Naive B cell (primary cell): ENCODE measurements around the gene SPTSSB. TPM values are rescaled to one million over a fixed set of nuclear protein-coding genes. Genes with fewer than 3 reads are reported as not detected.

Experiments used
- ATAC-seq, 2 donors: fragments of 150-1000 bp; cut with Tn5 transposase; 2 replicates each; pipeline ENCODE4 v1.10.0; 2021; ENCODE audit warnings: low read depth in 2 of 2, mild to moderate bottlenecking in 2 of 2, moderate library complexity in 2 of 2
- DNase-seq: peaks from one replicate; pipeline ENCODE4 v3.0.0; 2022
- H3K27ac Mint-ChIP-seq, 6 donors: one replicate each; pipeline ENCODE4 v1.8.0; 2020 to 2022; ENCODE audit warnings: mild to moderate bottlenecking in 6 of 6, mixed read lengths in 6 of 6, moderate library complexity in 5 of 6, inconsistent platforms in 2 of 6
- H3K27me3 Mint-ChIP-seq, 3 donors: one replicate each; pipeline ENCODE4 v1.8.0; 2021 to 2022; ENCODE audit warnings: mixed read lengths in 3 of 3, mild to moderate bottlenecking in 1 of 3
- H3K36me3 Mint-ChIP-seq, 2 donors: one replicate each; pipeline ENCODE4 v1.8.0; 2020 to 2022; ENCODE audit warnings: mixed read lengths in 2 of 2, inconsistent platforms in 1 of 2, mild to moderate bottlenecking in 1 of 2
- H3K4me1 Mint-ChIP-seq, 3 donors: one replicate each; pipeline ENCODE4 v1.8.0; 2020 to 2022; ENCODE audit warnings: mixed read lengths in 3 of 3, inconsistent platforms in 1 of 3, mild to moderate bottlenecking in 1 of 3, moderate library complexity in 1 of 3
- H3K4me3 Mint-ChIP-seq, 8 donors: one replicate each; pipeline ENCODE4 v1.8.0; 2020 to 2022; ENCODE audit warnings: mild to moderate bottlenecking in 8 of 8, mixed read lengths in 8 of 8, moderate library complexity in 8 of 8, inconsistent platforms in 2 of 8
- H3K9me3 Mint-ChIP-seq, 7 donors: one replicate each; pipeline ENCODE4 v1.8.0; 2020 to 2022; ENCODE audit warnings: mixed read lengths in 7 of 7, mild to moderate bottlenecking in 5 of 7, inconsistent platforms in 2 of 7, moderate library complexity in 1 of 7
- polyA plus RNA-seq, 6 donors: library from polyadenylated mRNA; unstranded; fragments of 300-500 nt; fragmentation: Illumina TruSeq; gene quantifications; one replicate each; pipeline ENCODE4 v1.2.3, GENCODE V29; 2021; ENCODE audit warnings: low read depth in 6 of 6

Gene SPTSSB
- polyA plus RNA-seq, 6 donors from 2014 or later: 0.23 TPM; not detected in 5

DNA sequence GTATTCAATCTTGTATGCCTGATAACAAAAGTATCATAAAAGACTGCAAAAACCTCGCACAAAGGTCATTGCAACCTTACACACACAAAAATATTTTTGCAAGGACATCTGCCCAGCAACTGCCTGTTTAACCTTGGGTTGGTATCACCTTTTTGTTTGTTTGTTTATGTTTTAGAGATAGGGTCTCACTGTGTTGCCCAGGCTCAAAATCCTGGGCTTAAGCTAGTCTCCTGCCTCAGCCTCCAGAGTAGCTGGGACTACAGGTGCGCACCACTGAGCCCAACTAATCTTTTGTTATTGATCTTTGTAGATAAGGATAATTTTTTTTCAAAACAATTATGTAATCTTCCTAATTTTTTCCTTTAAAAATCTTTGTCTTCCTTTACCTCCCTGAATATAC is 54.2 kb downstream of the SPTSSB start:
- peaks cover 26 to 35% (median 30%) of the 10 kb centered on the region in 3 donors for H3K27me3 Mint-ChIP-seq
- no peak overlapping the region for H3K27ac Mint-ChIP-seq
- peaks cover 5 to 9% of the 10 kb centered on the region in 2 donors for H3K36me3 Mint-ChIP-seq
- DNase-seq: no peak
- H3K4me3 Mint-ChIP-seq: no peak overlapping the region
- H3K9me3 Mint-ChIP-seq: peaks cover 9 to 30% (median 14%) of the 10 kb centered on the region in 7 donors
- no peaks in the 10 kb centered on the region for H3K4me1 Mint-ChIP-seq
- ATAC-seq: no peak

DNA sequence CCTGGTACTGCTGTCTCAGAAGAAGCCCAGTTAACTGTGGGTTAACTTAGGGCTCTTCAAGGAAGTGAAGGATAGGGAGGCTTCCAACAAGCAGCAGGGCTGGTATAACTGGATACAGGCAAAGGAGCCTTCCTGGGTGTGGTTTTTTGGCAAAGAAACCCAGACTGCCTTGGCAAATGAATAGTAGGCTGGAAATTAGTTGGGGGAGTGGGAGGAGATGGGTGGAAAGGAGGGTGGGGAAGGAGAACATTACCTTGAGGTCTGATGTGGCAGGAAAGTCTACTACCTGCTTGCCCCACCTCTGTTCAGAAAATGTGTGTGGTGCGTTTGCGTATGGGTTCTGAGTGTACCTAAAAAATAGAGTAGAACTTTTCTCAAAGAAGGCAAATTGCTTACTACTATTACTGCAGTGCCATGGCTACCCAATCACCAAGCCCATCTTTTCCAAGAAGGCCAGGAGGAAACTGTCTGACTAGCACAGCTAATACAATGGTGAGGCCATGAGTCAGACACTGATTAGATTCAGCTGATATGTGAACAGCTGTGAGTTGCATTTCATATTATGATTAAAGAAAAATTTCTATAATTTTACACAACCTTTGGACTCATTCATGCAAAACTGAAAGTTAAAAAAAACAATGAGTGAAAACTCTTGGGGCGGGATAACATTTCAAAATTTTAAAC is 55.2 kb downstream of the SPTSSB start:
- ATAC-seq (no peak), DNase-seq (no peak)
- peaks cover 8 to 26% (median 12%) of the 10 kb centered on the region in 7 donors for H3K9me3 Mint-ChIP-seq
- H3K36me3 Mint-ChIP-seq: peaks cover 2 to 9% of the 10 kb centered on the region in 2 donors
- H3K4me3 Mint-ChIP-seq: no peak overlapping the region
- H3K27me3 Mint-ChIP-seq: peaks cover 21 to 29% (median 26%) of the 10 kb centered on the region in 3 donors
- peak overlapping the region in 1 of 6 donors; percentile 35 for H3K27ac Mint-ChIP-seq
- peaks cover under 1 to 5% (median 2%) of the 10 kb centered on the region in 3 donors for H3K4me1 Mint-ChIP-seq

DNA sequence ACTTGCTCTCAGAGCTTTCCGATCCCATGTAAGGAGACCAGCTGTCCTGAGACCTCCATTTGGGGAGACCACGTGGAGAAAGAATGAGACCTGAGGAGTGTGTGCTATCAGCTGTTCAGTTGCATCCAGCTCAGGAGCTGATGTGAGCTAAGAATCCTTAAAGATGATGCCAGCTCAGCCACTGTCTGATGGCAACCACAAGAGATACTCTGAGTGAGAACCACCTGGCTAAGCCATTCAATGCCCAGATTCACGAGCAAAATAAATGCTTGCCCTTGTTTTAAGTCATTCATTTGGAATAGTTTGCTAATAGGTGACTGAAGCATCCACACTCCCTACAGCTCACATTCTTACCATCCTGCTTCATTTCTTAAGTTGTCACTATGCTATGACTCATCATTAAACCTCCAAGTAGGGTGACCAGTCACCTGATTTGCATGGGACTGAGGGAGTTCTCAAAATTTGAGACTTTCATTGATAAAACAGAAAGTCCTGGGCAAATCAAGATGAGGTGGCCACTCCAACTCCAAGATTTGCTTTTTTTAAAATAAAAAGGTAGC is 56.4 kb downstream of the SPTSSB start:
- peaks cover 2 to 6% of the 10 kb centered on the region in 2 donors for H3K36me3 Mint-ChIP-seq
- peaks cover 5 to 11% (median 6%) of the 10 kb centered on the region in 3 donors for H3K4me1 Mint-ChIP-seq
- H3K27ac Mint-ChIP-seq: no peak overlapping the region
- peaks cover 2 to 18% (median 2%) of the 10 kb centered on the region in 7 donors for H3K9me3 Mint-ChIP-seq
- no peak for ATAC-seq
- H3K4me3 Mint-ChIP-seq: no peak overlapping the region
- peaks cover 21 to 29% (median 26%) of the 10 kb centered on the region in 3 donors for H3K27me3 Mint-ChIP-seq
- no peak for DNase-seq

DNA sequence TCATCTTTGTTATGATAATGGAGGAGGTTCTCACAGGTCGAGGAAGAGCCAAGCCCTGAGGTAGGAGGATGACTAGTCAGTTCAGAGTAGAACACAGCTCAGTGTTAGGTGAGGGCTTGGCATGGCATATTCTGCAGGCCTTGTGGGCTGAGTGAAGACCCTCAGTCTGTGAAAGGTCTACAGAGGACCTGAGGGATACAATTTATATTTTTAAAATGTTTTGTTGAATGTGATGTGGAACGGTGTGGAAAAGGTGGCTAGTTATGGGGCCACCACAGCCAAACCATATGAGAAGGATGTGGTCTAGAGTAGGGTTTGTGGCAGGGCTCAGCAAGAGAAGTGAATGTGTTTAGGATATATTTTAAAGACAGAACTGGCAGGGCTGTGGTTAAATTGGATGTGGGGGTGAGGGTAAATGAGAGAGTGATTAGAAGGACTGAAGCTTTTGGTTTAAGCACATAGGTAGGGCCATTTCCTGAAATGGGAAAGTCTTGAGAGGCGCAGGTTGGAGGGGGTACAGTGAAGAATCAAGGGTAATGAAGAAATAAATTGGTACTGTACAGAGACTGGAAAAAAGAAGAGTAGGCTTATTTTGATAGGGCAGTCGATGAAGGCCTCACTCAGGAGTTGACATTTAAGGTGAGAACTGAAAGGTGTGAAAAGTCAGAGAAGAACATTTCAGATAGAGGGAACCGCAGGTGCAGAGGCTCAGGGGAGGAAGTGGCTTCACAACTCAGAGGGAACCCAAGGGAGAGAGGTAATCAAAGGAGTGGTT is 60.5 kb downstream of the SPTSSB start:
- Mint-ChIP-seq H3K9me3 (peaks cover 0 to 25% (median 5%) of the 10 kb centered on the region in 7 donors), H3K4me1 (peaks cover 5 to 11% (median 6%) of the 10 kb centered on the region in 3 donors), H3K4me3 (no peak overlapping the region), H3K27ac (peak overlapping the region in 2 of 6 donors; percentile 78 to 82), H3K36me3 (peaks cover 0 to 6% of the 10 kb centered on the region in 2 donors), H3K27me3 (peaks cover 11 to 17% (median 15%) of the 10 kb centered on the region in 3 donors)
- ATAC-seq (no peak), DNase-seq (no peak)

DNA sequence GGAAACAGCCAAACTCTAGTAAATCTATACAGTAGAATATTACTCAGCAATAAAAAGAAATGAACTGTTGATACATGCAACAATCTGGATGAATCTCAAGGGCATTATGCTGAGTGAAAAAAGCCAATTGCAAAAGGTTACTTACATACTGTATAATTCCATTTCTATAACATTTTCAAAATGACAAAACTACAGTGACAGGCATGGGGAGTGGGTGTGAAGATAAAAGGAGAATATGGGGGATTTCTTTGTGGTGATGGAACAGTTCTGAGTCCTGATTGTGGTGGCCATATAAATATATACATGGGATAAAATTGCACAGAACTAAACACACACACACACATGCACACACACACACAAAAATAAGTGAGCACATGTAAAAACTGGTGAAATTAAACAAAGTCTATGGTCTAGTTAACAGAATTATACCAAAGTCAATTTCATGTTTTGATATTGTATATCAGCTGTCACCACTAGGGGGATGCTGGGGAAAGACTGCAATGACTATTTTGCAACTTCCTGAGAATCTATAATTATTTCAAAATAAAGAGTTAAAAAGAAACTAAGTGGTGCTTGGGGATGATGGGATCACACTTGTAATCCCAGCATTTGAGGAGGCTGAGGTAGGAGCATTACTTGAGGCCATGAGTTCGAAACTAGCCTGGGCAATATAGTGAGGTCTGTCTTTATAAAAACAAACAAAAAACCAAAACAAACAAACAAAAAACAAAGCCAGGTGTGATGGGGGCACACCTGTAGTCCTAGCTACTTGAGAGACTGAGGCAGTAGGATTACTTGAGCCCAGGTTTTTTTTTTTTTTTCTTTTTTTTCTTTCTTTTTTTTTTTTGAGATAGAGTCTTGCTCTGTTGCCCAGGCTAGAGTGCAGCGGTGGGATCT is 66.0 kb downstream of the SPTSSB start:
- DNase-seq (no peak), ATAC-seq (no peak)
- no peaks in the 10 kb centered on the region for H3K4me1 Mint-ChIP-seq
- peaks cover 0 to 4% of the 10 kb centered on the region in 2 donors for H3K36me3 Mint-ChIP-seq
- H3K9me3 Mint-ChIP-seq: peaks cover 0 to 25% (median 6%) of the 10 kb centered on the region in 7 donors
- H3K4me3 Mint-ChIP-seq: no peak overlapping the region
- peaks cover 0 to 16% (median 10%) of the 10 kb centered on the region in 3 donors for H3K27me3 Mint-ChIP-seq
- no peak overlapping the region for H3K27ac Mint-ChIP-seq

DNA sequence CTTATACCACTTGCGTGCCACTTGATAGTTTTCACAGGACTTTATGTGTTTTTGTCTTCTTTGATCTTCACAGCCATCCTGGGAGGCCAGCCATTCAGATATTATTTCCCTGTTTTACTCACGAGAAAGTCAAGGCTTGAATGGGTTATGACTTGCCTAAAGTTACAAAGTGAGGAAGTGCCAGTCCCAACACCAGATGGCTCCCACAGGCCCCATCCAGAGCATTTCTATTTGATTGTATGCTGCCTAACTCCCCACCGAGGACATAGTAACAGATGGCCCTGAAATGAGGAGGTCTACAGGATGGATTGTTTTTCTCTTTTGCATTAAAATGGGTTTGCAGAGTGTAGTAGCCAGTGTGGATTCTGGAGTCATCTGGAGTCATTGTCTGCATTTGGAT is 74.5 kb downstream of the SPTSSB start:
- no peaks in the 10 kb centered on the region for H3K4me1 Mint-ChIP-seq

DNA sequence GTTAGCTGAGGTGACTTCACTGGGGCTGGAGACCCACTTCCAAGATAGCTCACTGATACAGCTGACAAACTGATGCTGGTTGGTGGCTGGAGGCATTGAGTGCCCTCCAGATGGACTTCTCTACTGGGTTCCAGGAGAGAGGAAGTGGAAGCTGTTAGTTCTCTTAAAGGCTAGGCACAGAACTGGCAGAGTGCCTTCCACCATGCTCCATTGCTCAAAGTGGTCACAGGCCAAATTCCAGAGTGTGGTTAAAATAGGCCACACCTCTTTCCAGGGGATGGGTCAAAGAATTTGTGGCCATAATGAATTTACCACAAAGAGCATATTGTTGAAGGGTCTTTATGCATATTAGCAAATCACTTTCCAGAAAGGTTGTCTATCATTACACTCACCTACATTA is 76.0 kb downstream of the SPTSSB start:
- ATAC-seq: no peak
- Mint-ChIP-seq H3K9me3 (peaks cover 5 to 35% (median 27%) of the 10 kb centered on the region in 7 donors), H3K27ac (no peak overlapping the region), H3K4me1 (no peaks in the 10 kb centered on the region), H3K36me3 (peaks cover 16% of the 10 kb centered on the region in 2 donors), H3K4me3 (no peak overlapping the region), H3K27me3 (peaks cover 0 to 14% (median 11%) of the 10 kb centered on the region in 3 donors)
- DNase-seq: no peak

More for the DNA sequence above, 74.5 kb downstream of the SPTSSB start:
- H3K27ac Mint-ChIP-seq: no peak overlapping the region
- H3K27me3 Mint-ChIP-seq: peaks cover 0 to 14% (median 5%) of the 10 kb centered on the region in 3 donors
- H3K9me3 Mint-ChIP-seq: peaks cover 5 to 36% (median 27%) of the 10 kb centered on the region in 7 donors
- peaks cover 16% of the 10 kb centered on the region in 2 donors for H3K36me3 Mint-ChIP-seq
- H3K4me3 Mint-ChIP-seq: no peak overlapping the region
- ATAC-seq (no peak), DNase-seq (no peak)

Other genes with a start within 250 kb of the SPTSSB start
- 10 to 100 TPM; 40.4 to 75.9 (median 44.7) TPM for gene NMD3, start 150.2 kb downstream of the SPTSSB start, polyA plus RNA-seq
- gene OTOL1, start 125.3 kb upstream of the SPTSSB start, polyA plus RNA-seq: not detected